HG02885 (cell line): Measurements from ENCODE around the gene MLLT3.

Experiments used
- ATAC-seq: cut with Tn5 transposase; IDR thresholded peaks from one replicate; pipeline ENCODE4 v1.9.1; 2021; ENCODE audit warnings: mild to moderate bottlenecking; ENCODE audit not compliant: unreplicated experiment, poor library complexity

The MLLT3 gene

DNA sequence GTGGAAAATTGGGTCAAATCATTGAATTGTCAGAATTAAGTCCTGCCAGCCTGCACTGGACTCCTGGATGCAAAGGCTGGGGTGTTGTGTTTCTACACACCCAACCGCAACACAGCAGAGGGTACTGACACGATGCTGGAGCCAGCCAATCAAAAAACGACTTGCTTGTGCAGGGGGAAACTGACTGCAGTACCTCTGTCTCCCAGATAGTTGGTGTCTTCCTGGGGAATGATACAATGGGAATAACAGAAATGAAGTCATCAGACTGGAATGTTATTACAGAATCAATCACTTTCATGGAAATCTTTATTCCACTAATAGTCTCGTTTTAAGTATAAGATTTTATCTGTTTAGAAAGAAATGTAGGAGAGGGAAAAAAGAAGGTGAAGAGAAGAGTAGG lies 330.3 kb downstream of the MLLT3 start:
- ATAC-seq = no peak
